Measurements from ENCODE around the gene KCNJ1. TPM values are rescaled to one million over a fixed set of nuclear protein-coding genes. Genes with fewer than 3 reads are reported as not detected.

The KCNJ1 gene
- total RNA-seq, 4 donors from 2014 or later = not detected

DNA sequence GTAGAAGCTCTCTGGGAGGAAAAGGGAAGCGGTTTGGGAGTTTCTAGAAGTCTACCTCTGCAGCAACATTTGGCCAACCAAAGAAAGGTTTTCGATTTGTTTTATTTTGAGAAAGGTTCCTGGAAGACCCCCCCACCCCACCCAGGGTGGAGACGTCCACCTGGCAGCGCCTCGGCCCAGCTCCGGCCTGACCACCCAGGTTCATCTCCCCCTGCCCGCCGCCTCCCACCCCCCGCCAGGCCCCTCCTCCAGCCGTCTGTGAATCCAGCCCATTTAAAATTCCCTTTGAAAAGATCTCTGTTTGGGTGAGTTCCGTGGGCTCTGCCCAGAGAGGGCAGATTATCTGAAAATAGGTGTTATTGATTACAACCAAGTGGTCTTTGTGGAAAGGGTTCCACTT is 43.3 kb downstream of the KCNJ1 start:
- Histone ChIP-seq H3K27me3 (peaks cover 0 to 35% (median 2%) of the 10 kb centered on the region in 4 donors), H3K27ac (replicated peaks in 1 of 4) (no peak overlapping the region), H3K9me3 (no peaks in the 10 kb centered on the region), H3K36me3 (peaks cover 0 to 6% (median 0%) of the 10 kb centered on the region in 4 donors), H3K4me1 (peaks cover 6 to 9% (median 7%) of the 10 kb centered on the region in 4 donors), H3K4me3 (peak overlapping the region in 2 of 4 donors; percentile 28 to 29)
- TF ChIP-seq POLR2AphosphoS5 (IDR thresholded peaks at IDR 0.05) = no peak
- TF ChIP-seq, protein P1, sequence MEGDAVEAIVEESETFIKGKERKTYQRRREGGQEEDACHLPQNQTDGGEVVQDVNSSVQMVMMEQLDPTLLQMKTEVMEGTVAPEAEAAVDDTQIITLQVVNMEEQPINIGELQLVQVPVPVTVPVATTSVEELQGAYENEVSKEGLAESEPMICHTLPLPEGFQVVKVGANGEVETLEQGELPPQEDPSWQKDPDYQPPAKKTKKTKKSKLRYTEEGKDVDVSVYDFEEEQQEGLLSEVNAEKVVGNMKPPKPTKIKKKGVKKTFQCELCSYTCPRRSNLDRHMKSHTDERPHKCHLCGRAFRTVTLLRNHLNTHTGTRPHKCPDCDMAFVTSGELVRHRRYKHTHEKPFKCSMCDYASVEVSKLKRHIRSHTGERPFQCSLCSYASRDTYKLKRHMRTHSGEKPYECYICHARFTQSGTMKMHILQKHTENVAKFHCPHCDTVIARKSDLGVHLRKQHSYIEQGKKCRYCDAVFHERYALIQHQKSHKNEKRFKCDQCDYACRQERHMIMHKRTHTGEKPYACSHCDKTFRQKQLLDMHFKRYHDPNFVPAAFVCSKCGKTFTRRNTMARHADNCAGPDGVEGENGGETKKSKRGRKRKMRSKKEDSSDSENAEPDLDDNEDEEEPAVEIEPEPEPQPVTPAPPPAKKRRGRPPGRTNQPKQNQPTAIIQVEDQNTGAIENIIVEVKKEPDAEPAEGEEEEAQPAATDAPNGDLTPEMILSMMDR (IDR thresholded peaks at IDR 0.05) = no peak
- DNase-seq (ENCODE audit: extremely low spot score) = no peak
- 86% methylated on average over 11 of the region's 11 CpGs for WGBS
- intact Hi-C loops (cut with DNase I) = loop anchor here (5.0 kb wide), 1 partner anchor 136 kb away; no protein-coding TSS in a partner anchor

GRCh38 chr11:128822130-128822529 is 45.0 kb downstream of the KCNJ1 start:
- 97% methylated on average over 2 of the region's 2 CpGs for WGBS

DNA sequence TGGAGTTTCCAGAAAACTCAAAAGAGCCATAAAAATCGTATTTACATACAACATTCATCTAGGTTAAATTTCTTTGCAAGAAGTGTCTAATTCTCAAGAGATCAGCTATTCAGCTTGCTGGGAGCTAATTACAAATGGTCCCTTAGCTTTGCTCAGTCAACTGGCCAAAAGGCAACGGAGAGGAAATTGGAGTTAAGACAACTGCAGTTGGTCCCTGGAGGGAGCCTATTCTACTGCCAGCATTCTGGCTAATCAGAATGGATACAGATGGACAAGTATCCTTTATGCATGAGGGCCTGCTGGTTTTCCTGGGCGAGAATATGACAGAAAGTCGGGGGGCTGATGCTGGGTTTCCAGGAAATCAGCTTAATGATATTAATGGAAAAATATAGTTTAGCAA is 45.5 kb downstream of the KCNJ1 start:
- H3K36me3 ChIP-seq = peaks cover 0 to 8% (median 0%) of the 10 kb centered on the region in 4 donors
- TF ChIP-seq, protein P1 (IDR thresholded peaks at IDR 0.05) = no peak
- TF ChIP-seq POLR2A (IDR thresholded peaks at IDR 0.05; ENCODE audit: low read depth) = no peak
- no peak overlapping the region for H3K27ac ChIP-seq (replicated peaks in 1 of 4)
- WGBS = 92% methylated on average over 4 of the region's 4 CpGs
- intact Hi-C loops (cut with DNase I) = loop anchor here (5.0 kb wide), 1 partner anchor 134 kb away; no protein-coding TSS in a partner anchor
- peaks cover 6 to 9% (median 7%) of the 10 kb centered on the region in 4 donors for H3K4me1 ChIP-seq
- DNase-seq (ENCODE audit: extremely low spot score) = no peak
- H3K9me3 ChIP-seq = no peaks in the 10 kb centered on the region
- H3K27me3 ChIP-seq = peaks cover 0 to 35% (median 2%) of the 10 kb centered on the region in 4 donors
- no peak overlapping the region for H3K4me3 ChIP-seq

More at GRCh38 chr11:128822130-128822529, 45.0 kb downstream of the KCNJ1 start:
- Histone ChIP-seq H3K4me1 (peaks cover 6 to 9% (median 7%) of the 10 kb centered on the region in 4 donors), H3K27ac (replicated peaks in 1 of 4) (no peak overlapping the region), H3K4me3 (no peak overlapping the region), H3K27me3 (peaks cover 0 to 35% (median 2%) of the 10 kb centered on the region in 4 donors), H3K36me3 (peaks cover 0 to 8% (median 0%) of the 10 kb centered on the region in 4 donors), H3K9me3 (no peaks in the 10 kb centered on the region)
- no peak for TF ChIP-seq POLR2AphosphoS5 (IDR thresholded peaks at IDR 0.05)
- no peak for TF ChIP-seq POLR2A (IDR thresholded peaks at IDR 0.05; ENCODE audit: low read depth)
- TF ChIP-seq EP300 (IDR thresholded peaks at IDR 0.05) = no peak
- intact Hi-C loops (cut with DNase I) = loop anchor here (5.0 kb wide), 1 partner anchor 135 kb away; no protein-coding TSS in a partner anchor
- DNase-seq (ENCODE audit: extremely low spot score) = no peak

GRCh38 chr11:128819198-128819597 is 47.9 kb downstream of the KCNJ1 start:
- intact Hi-C loops (cut with DNase I) = no loop called here
- Histone ChIP-seq H3K9me3 (no peaks in the 10 kb centered on the region), H3K27me3 (peaks cover 0 to 25% (median 2%) of the 10 kb centered on the region in 4 donors), H3K4me3 (no peak overlapping the region), H3K27ac (replicated peaks in 1 of 4) (no peak overlapping the region), H3K36me3 (peaks cover 0 to 8% (median 0%) of the 10 kb centered on the region in 4 donors), H3K4me1 (peaks cover 4 to 6% (median 5%) of the 10 kb centered on the region in 4 donors)
- WGBS = 90% methylated on average over 8 of the region's 8 CpGs
- TF ChIP-seq, protein P1 (IDR thresholded peaks at IDR 0.05) = no peak
- no peak for TF ChIP-seq EP300 (IDR thresholded peaks at IDR 0.05)
- TF ChIP-seq POLR2A (IDR thresholded peaks at IDR 0.05; ENCODE audit: low read depth) = no peak
- no peak for TF ChIP-seq POLR2AphosphoS5 (IDR thresholded peaks at IDR 0.05)
- no peak for DNase-seq (ENCODE audit: extremely low spot score)

GRCh38 chr11:128814856-128815705 is 52.0 kb downstream of the KCNJ1 start:
- Histone ChIP-seq H3K4me3 (no peak overlapping the region), H3K36me3 (peaks cover 0 to 29% (median 7%) of the 10 kb centered on the region in 4 donors), H3K27ac (replicated peaks in 1 of 4) (no peak overlapping the region), H3K4me1 (no peaks in the 10 kb centered on the region), H3K9me3 (no peaks in the 10 kb centered on the region), H3K27me3 (peaks cover 0 to 6% (median 0%) of the 10 kb centered on the region in 4 donors)
- TF ChIP-seq POLR2A (IDR thresholded peaks at IDR 0.05; ENCODE audit: low read depth) = no peak
- no peak for TF ChIP-seq EP300 (IDR thresholded peaks at IDR 0.05)
- TF ChIP-seq POLR2AphosphoS5 (IDR thresholded peaks at IDR 0.05) = no peak
- TF ChIP-seq, protein P1 (IDR thresholded peaks at IDR 0.05) = no peak
- DNase-seq (ENCODE audit: extremely low spot score) = no peak
- intact Hi-C loops (cut with DNase I) = no loop called here
- 39% methylated on average over 9 of the region's 9 CpGs for WGBS
